Heart left ventricle (tissue), 13 donors: ENCODE results near the gene RHOA.

Source experiments
- CTCF ChIP-seq, 12 donors: fragments of 200-600 bp; sonication (generic) in 4 of 12; IDR thresholded peaks; one replicate each; pipeline versions ENCODE4 v1.5.0 to v1.8.0; 2018 to 2022; ENCODE audit warnings: antibody characterized with exemption in 12 of 12, mild to moderate bottlenecking in 5 of 12
- POLR2A ChIP-seq, 2 donors: fragments of 450-650 bp; IDR thresholded peaks; one replicate each; pipeline ENCODE4 v1.6.1; 2017; ENCODE audit warnings: antibody characterized with exemption in 2 of 2, mild to moderate bottlenecking in 2 of 2, moderate library complexity in 2 of 2
- donor health status: ischemic (EF 13 %, LVEDD 7.1; RV severe dilation, severe dysfunction).
- donor health status: DM: no; HTN: yes; CAD: no.
- donor health status: DM: no; HTN: no; CAD: no.
- donor health status: ischemic (EF 25% LVEDD 6.9; RV normal size, moderate dysfunction).
- donor health status: ischemic (EF 25% LVEDD 5.7; RV mildly dilated, moderate dysfunction).
- donor health status: ischemic (EF 35%, LVEDD 5.7; RV mildly dilated, moderate dysfunction).
- donor health status: nonischemic (EF 11% LVEDD 7.7; RV severe dilation, severe dysfunction).
- donor health status: DM: yes; HTN: yes; CAD: no.
- donor health status: PGD.
- donor health status: ischemic (EF 29% LVEDD 5.4; RV normal size, mild dysfunction).
- donor health status: nonischemic (EF 23%, LVEDD 6.1; RV moderate dilation, normal function).

GRCh38 chr3:49415931-49416601, 4.3 kb upstream of the RHOA start:
- TF ChIP-seq CTCF (IDR thresholded peaks at IDR 0.05) (no peak), POLR2A (IDR thresholded peaks at IDR 0.05) (no peak)
